Renal cortex interstitium (tissue), 11 donors: Measurements from ENCODE around the gene ST3GAL5. TPM values are rescaled to one million over a fixed set of nuclear protein-coding genes. Genes with fewer than 3 reads are reported as not detected.
"Not testable (repeated sequence)": the region's sequence is repeated elsewhere in the genome, so short reads cannot be mapped to it uniquely, and the experiment has no call there.

Experiments
- DNase-seq, 11 donors: peaks; one replicate each; pipeline ENCODE4 v3.0.0-alpha.2; 2013; ENCODE audit warnings: low read depth in 9 of 11, low spot score in 4 of 11; ENCODE audit errors: extremely low read depth in 1 of 11
- polyA plus RNA-seq, 3 donors: library from polyadenylated mRNA; unstranded; fragments of 120-200 nt; gene quantifications; one replicate each; pipeline ENCODE4 v1.2.1, GENCODE V29; 2013; ENCODE audit not compliant: insufficient read length in 3 of 3

The ST3GAL5 gene
- polyA plus RNA-seq, 3 donors = 9.1 to 12.3 (median 10.1) TPM

DNA sequence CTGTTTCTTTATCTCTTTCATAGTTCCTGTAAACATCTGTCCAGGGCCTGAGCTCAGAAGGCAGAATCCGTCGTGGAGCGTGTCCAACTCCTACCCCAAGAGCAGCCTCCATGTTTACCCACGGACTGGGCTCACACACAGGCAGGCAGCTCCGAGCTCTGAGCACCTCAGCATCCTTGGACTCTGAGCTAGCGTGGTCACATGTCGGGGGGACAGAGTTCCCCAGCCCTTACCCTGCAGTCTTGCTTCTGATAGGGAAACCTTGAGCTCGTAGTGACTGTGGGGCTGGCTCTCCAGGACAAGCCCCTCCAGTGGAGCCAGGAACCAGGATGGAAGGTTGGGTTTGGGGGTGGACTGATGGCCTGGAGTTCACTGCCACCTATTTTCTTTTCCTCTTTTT, 15.1 kb upstream of the ST3GAL5 start:
- DNase-seq = no peak

DNA sequence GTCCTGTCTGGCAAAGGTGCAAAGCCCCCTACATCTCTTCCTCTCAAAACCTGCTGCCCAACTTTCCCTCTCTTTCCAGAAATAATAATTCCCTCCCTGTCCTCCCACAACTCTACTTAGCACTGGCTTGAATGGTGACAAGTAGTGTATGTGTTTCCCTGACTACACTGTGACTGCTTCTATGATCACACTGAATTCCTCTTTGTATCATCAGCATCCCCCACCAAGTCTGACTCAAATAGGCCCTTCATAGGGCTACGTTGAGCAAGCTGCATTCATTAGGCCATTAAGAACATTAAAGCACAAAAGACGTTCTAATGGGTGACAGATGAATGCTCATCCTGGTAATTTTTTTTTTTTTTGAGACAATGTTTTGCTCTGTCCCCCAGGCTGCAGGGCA, 13.7 kb upstream of the ST3GAL5 start:
- DNase-seq = no peak

DNA sequence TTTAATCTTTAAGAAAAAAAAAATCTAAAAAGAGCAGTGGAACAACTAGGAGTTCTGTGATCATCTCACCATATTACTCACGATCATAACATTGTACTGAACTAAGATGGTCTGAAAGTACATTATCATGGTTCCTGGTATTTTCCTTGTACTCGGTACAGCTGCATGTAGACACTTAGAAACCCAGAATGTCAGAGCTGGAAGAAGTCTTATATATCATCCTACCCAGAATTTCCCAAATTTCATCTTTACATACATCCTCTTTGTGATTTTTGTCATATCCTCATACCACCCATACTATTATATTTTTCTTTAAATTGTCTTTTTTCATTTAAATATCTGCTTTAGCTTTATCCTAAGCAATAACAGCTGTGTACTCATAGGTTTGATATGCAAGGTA, 12.4 kb upstream of the ST3GAL5 start:
- no peak for DNase-seq

DNA sequence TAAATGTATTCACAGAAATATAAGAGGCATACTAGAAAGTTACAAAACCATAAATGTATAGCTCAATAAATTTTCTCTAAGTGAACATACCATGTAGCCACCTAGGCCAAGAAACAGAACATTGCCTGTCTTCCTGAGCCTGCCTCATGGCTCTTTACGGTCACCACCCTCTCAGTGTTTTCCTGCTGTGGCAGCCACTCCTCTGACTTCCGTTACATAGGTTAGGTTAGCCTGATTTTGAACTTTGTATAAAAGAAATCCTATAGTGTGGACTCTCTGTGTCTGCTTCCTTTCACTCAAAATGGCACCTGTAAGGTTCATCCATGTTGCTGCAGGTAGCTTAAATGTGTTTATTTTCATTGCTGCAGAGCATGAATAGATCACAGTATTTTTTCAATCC, 11.6 kb upstream of the ST3GAL5 start:
- no peak for DNase-seq

DNA sequence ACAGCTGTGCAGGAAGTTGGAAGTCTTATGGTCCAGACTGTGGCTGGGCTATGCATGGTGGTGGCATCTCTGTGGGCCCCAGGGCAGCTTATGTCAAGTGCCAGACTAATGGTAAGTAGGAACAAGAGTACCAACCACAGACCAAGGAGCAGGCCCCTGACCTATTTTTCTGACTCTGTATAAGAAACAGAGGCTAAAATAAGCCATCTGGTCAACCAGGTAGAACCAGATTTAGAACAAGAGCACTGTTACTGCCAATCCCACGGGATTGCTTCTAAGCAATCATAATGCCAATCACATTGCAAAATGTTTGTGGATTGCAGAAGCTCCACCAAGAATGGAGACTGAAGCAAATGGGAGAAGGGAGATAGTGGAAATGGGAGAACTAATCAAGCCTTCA, 11.1 kb upstream of the ST3GAL5 start:
- no peak for DNase-seq

DNA sequence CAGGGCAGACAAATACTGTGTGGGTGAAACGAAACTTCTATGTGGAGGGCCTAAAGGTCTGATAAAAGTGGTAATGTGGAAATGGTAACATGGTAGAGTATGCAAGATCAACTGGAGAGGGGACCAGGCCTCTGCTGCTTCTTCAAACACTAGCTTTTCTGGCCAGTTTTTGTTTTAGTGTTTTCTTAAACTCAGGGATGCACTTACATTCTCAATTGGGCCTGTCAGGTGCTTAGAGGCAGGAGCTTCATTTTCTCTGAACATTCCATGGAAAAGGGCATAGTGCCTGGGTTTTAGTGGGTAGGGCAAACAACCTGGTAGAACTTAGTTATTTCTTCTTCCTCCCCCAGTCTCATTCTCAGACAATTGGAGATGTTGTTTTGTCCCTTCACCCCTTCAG, 10.5 kb upstream of the ST3GAL5 start:
- DNase-seq = no peak

DNA sequence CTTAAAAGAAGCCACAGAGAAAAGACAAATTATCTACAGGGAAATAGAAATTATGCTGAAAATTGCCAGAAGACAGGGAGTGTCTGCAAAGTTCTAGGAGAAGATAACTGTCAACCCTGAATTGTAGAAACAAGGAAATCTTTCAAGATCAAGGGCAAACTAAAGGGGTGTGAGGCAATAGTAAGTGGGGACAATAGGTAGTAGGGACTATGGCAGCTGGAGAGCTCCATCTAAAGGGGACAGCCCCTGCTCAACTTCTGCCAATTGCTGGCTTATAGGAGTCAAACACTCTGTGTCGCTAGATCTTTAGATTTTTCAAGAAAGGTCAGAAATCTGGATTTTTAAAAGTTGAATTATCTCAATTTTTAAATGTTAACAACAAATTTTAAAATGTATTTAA, 10.1 kb upstream of the ST3GAL5 start:
- DNase-seq = no peak

DNA sequence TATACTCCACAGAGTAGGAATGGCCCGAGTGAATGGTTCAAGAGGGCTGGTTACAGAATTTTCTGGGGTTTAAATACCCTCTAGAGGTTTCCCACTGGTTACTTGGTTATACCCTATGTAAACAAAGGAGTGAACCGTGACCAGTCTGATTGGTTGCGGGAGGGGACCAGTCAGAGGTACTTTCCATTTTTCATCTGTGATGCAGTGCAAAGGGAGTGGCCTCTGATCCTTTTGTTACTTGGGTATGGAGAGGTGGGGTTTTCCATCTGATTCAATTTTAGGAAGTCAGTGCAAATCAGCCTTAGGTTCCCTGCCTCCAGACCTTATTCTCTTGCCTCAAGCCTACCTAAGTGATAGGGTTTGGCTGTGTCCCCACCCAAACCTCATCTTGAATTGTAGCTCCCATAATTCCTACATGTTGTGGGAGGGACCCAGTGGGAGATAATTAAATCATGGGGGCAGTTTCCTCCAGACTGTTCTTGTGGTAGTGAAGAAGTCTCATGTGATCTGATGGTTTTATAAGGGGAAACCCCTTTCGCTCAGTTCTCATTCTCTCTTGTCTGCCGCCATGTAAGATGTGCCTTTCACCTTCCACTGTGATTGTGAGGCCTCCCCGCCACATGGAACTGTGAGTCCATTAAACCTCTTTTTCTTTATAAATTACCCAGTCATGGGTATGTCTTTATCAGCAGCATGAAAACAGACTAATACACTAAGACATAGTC, 5.9 kb upstream of the ST3GAL5 start:
- DNase-seq = not testable (repeated sequence)

DNA sequence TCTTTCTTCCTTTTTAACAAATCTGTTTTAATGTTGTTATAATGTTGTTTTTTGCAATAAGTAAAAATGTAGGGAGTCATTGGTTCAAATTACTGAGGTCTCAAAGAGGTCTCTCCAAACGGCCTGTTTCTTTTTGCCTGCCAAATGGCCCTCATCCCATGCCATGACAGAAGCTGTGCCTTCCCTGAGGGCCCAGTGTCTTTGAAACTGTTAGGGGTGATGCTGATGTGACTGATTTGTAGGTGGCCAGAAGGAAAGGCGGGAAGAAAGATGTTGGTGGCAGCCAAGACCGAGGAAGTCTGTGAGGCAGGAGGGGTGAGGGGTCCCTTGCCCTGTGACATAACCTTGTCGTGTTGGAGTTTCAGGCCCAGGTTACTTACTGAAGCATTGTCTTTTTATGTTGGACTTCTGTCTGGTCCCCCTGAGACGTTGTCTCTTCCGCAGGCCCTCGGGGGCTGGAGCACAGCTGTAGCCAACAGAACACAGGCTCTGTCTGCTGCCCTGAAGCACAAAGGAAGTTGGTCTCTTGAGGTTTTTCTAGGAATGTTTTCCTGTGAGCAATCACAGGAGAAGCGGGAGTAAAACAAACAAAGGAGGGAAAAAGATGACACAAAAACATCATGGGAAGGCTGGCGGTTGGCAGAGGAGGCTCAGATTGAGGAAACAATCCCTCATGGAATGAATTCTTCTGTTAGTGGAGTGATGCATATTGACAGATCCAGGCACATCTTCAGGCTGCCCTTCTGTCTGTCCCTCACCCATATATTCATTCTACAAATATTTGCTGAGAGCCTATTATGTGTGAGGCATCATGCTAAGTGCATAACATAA, 4.9 kb upstream of the ST3GAL5 start:
- no peak for DNase-seq

DNA sequence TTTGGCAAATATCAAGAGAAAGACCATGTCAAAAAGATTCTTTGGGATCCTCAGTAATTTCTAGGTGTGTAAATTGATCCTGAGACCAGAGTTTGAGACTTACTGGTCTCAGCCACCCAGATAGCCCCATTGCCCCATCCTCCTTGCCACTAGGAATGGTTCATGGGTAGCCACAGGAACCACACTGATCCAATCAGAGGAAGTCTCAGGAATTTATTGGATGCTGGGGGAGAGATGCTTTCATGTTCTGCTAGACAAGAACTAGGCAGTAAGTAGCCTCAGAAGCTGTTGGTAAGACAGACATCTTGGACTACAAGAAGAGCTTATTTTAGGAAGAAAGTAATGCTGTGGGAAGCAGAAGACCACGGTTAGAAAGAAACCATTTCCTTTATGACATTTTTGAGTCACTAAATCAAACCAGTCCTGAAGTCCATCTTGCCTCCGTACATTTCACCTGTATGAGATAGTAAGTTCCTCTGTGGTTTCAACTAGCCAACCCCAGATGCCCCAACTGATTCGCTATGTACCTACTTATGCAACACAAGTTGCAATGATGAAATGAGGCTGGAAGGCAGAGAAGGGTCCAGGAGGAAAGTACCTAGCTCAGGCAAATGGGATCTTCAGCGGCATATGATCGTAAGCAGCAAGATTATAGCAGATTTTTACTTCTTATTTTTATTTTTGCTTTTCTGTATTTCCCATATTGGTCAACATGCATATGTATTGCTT, 3.6 kb upstream of the ST3GAL5 start:
- DNase-seq = no peak

DNA sequence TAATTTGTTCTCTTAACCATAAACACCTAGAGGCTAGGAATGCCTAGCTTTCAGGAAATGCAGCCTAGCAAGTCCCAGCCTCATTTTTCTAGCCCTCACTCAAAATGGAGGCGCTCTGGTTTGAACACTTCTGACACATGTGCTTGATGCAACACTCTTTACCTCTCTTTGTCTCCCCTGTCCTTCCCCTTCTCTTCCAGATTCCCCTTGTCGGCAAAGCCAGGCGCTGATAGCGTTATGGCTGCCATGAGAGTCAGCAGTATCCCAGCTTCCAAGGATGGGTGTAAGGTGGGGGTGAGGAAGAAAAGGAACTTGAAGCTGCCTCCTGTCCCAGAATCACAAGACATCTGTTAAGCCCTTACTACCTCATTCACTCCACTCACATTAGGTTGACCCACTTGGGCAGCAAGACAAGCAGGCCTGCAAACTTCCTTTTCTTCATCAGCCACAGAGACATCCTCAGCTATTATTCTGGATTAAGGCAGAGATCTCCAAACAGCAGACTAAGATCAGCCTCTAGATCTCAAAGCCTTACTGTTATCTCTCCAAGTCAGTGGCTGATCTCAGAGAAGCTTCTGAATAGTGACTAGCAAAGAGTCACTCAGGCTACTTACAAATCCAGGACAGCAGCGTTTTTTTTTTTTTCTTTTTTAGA, 1.9 kb upstream of the ST3GAL5 start:
- DNase-seq = no peak

DNA sequence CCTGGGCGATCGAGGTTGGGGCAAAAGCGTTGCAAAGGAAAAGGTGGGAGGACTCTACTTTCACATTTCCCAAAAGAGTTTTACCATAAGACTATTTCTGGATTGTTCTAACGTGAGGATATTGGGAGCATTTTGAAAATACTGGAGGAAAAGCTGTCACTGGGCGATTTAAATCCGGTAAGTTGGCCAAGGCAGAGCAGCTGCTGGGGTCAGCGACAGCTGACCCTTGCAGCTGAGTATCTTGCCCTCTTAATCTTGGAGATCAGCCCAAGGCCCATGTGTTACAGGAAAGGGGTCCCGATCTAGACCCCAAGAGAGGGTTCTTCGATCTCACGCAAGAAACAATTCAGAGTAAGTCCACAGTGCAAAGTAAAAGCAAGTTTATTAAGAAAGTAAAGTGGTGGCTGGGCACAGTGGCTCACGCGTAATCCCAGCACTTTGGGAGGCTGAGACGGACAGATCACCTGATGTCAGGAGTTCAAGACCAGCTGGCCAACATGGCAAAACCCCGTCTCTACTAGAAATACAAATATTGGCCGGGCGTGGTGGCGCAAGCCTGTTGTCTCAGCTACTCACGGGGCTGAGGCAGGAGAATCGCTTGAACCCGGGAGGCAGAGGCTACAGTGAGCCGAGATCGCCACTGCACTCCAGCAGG, 964 bp upstream of the ST3GAL5 start:
- no peak for DNase-seq

DNA sequence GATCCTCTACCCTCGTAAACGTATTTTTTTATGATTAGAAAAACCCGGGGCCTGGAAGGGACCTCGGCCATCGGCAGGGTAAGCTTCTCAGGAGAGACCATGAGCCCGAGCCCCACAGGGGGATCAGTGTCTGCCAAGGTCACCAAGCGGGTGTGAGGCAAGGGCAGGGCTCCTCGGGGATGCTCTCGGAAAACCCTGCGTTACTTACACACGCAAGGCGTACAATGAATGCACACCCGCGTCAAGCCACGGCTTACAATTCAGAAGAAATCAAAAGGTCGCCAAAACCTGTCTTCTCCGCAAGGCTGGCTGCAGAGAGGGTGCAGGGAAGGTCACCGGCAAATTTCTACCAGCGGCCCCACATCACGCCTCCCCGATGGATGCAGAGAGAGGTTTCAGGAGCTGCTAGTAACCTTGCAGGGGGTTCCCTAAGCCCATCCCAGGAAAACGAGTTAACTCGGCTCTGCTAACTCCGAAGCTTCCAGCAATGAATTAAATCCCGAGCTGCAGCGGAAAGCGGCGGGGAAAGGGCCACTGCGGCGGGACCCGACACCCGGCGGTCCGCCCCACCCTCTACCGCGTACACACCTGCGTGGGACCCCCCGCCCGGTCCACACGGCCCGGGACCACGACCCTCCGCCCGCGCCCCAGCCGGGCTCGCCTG, 638 bp downstream of the ST3GAL5 start:
- no peak for DNase-seq

GRCh38 chr2:85887566-85888019, 1.2 kb downstream of the ST3GAL5 start:
- peak in 2 of 11 donors; percentile 19 to 21 for DNase-seq

GRCh38 chr2:85886590-85886989, 2.2 kb downstream of the ST3GAL5 start:
- DNase-seq = peak in 1 of 11 donors; percentile 13

- DNase-seq = no peak
Observed at GRCh38 chr2:85886141-85886540, 2.6 kb downstream of the ST3GAL5 start.

- DNase-seq = not testable (repeated sequence)
Observed at GRCh38 chr2:85881781-85882180, 7.0 kb downstream of the ST3GAL5 start.

DNA sequence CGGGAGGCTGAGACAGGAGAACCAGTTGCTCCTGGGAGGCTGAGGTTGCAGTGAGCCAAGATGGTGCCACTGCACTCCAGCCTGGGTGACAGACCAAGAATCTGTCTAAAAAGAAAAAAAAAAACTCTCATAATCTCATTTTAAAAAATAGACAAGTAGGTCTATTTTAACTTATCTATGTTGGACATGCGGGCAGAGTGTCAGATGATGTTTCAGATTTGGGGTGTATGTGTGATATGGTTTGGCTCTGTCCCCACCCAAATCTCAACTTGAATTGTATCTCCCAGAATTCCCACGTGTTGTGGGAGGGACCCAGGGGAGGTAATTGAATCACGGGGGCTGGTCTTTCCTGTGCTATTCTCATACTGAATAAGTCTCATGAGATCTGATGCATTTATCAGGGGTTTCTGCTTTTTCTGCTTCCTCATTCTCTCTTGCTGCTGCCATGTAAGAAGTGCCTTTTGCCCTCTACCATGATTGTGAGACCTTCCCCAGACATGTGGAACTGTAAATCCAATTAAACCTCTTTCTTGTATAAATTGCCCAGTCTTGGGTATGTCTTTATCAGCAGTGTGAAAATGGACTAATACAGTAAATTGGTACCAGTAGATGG, 8.0 kb downstream of the ST3GAL5 start:
- not testable (repeated sequence) for DNase-seq
